ENCODE data around the gene CYB5A. TPM values are rescaled to one million over a fixed set of nuclear protein-coding genes. Genes with fewer than 3 reads are reported as not detected.

Gene CYB5A
- total RNA-seq, 1 experiment from 2014 or later, result 24.2 TPM

GRCh38 chr18:74217476-74218143, 74.2 kb downstream of the CYB5A start:
- no peak for DNase-seq (ENCODE audit: low read depth)

DNA sequence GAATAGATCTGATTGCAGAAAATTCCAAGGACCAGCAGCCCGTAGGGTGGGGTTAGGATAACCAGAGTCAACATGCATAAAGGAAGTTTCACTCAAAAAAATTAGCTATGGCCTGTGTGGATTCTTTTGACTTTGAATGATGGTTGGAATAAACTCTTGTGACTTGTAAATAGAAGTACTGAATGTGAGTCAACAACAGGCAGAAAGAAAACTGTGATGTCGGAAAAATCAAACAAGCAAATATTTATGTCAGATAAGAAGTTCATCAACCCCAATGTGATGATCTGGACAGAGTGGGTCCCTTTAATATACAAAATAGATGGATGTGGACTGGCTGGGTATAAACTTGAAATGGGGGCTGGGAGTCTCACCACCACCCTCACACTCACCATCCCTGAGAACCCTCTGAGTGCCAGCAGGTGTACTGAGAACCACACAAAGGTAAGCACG, 75.1 kb downstream of the CYB5A start:
- DNase-seq (ENCODE audit: low read depth), result no peak

- no peak for DNase-seq (ENCODE audit: low read depth)
Observed at GRCh38 chr18:74215863-74216262, 75.9 kb downstream of the CYB5A start.

DNA sequence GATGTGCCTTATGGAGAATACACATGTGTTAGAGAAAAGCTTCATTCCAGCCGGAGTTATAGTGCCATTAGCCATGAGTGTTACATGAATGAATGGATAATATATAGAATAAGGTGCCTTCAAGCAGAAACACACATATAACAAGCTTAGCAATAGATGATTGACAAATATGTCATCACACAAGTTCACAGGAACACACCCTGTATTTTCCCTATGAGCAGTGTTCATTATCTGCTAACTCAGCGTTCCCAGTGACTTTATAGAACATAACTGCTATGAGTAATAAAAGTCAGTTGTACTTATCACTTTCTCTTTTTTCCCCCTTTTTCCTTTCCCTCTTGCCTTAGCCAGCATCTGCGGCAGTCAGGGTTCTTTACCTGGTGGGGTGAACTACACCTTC, 78.3 kb downstream of the CYB5A start:
- no peak for DNase-seq (ENCODE audit: low read depth)

- DNase-seq (ENCODE audit: low read depth), result no peak
Observed at GRCh38 chr18:74204526-74205152, 87.1 kb downstream of the CYB5A start.

DNA sequence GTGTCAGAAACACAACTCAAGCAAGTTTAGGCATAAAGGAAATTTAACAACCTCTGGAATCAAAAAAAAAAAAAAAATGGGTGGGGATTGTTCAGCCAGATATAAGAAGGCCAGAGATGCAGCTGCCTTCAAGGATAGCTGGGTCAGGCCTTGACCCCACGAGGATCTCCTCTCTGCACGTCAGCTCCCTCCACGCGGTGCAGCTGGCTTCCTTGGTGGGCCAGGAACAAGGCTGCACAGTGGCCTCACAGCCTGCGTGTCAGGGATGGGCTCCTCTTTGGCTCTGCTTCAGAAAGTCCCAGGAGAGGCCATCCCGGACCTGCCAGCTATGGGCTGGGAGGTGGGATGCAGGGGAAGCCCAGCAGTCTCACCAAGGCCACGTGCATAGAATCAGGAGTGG, 88.0 kb downstream of the CYB5A start:
- no peak for DNase-seq (ENCODE audit: low read depth)

Small RNA genes within 50 kb of the gene (small RNA-seq; reads per million reads assigned to genes)
- not detected for gene RN7SL551P

Other genes with a start within 250 kb of the CYB5A start
- gene FBXO15, start 144.1 kb downstream of the CYB5A start, total RNA-seq (2014; rRNA removed; shearing (Covaris generic)), result 0.37 and 1.3 TPM in 2 replicates
- 98.5 and 111 TPM in 2 replicates for gene TIMM21, start 143.4 kb downstream of the CYB5A start, total RNA-seq (2014; rRNA removed; shearing (Covaris generic))
- not detected in 2 replicates for gene C18orf63, start 23.9 kb upstream of the CYB5A start, total RNA-seq (2014; rRNA removed; shearing (Covaris generic))
- gene DIPK1C, start 165.3 kb upstream of the CYB5A start, total RNA-seq (2014; rRNA removed; shearing (Covaris generic)), result not detected in 2 replicates
- gene CNDP2, start 204.4 kb upstream of the CYB5A start, total RNA-seq (2014; rRNA removed; shearing (Covaris generic)), result 70.3 and 86.6 TPM in 2 replicates
- gene CNDP1, start 242.5 kb upstream of the CYB5A start, total RNA-seq (2014; rRNA removed; shearing (Covaris generic)), result 0.23 TPM in 1 of 2 replicates, not detected in the other